ENCODE results near the gene MIF.

GRCh38 chr22:23888615-23889401, 5.4 kb upstream of the MIF start:
- TF ChIP-seq POLR2A (IDR thresholded peaks at IDR 0.05) (no peak), EP300 (IDR thresholded peaks at IDR 0.05) (no peak), CTCF (IDR thresholded peaks at IDR 0.05) (no peak)

All from stomach (tissue), 4 donors.